GM21381 (cell line): ENCODE data around the gene MYO1G.
"Not testable (repeated sequence)": the region's sequence is repeated elsewhere in the genome, so short reads cannot be mapped to it uniquely, and the experiment has no call there.

Experiments
- ATAC-seq: cut with Tn5 transposase; IDR thresholded peaks from one replicate; pipeline ENCODE4 v1.9.1; 2021; ENCODE audit warnings: mild to moderate bottlenecking, moderate library complexity; ENCODE audit not compliant: unreplicated experiment

The MYO1G gene

GRCh38 chr7:44944821-44945220, 34.0 kb downstream of the MYO1G start:
- ATAC-seq, result no peak

GRCh38 chr7:44943631-44944030, 35.2 kb downstream of the MYO1G start:
- ATAC-seq, result no peak

- no peak for ATAC-seq
Observed at GRCh38 chr7:44937426-44937825, 41.4 kb downstream of the MYO1G start.

GRCh38 chr7:44936322-44936721, 42.5 kb downstream of the MYO1G start:
- no peak for ATAC-seq

- no peak for ATAC-seq
Observed at GRCh38 chr7:44935583-44935982, 43.2 kb downstream of the MYO1G start.

GRCh38 chr7:44935016-44935415, 43.8 kb downstream of the MYO1G start:
- ATAC-seq, result no peak

- ATAC-seq, result not testable (repeated sequence)
Observed at GRCh38 chr7:44934510-44934909, 44.3 kb downstream of the MYO1G start.

GRCh38 chr7:44930921-44931320, 47.9 kb downstream of the MYO1G start:
- no peak for ATAC-seq

- ATAC-seq, result no peak
Observed at GRCh38 chr7:44922351-44922694, 56.5 kb downstream of the MYO1G start.

- peak; percentile 54 for ATAC-seq
Observed at GRCh38 chr7:44921607-44922350, 57.0 kb downstream of the MYO1G start.

GRCh38 chr7:44920119-44920518, 58.7 kb downstream of the MYO1G start:
- no peak for ATAC-seq

- ATAC-seq, result no peak
Observed at GRCh38 chr7:44918029-44918428, 60.8 kb downstream of the MYO1G start.

GRCh38 chr7:44917465-44917864, 61.4 kb downstream of the MYO1G start:
- ATAC-seq, result no peak

- ATAC-seq, result peak; percentile 52
Observed at GRCh38 chr7:44914992-44915607, 63.7 kb downstream of the MYO1G start.

GRCh38 chr7:44912775-44913347, 66.0 kb downstream of the MYO1G start:
- no peak for ATAC-seq
